ENCODE results near the gene ADPRHL1. TPM values are rescaled to one million over a fixed set of nuclear protein-coding genes. Genes with fewer than 3 reads are reported as not detected.
"Not testable (repeated sequence)": the region's sequence is repeated elsewhere in the genome, so short reads cannot be mapped to it uniquely, and the experiment has no call there.

ADPRHL1 gene
- total and polyA plus RNA-seq, 2 donors (not counting 1 experiment from before 2014, with no cell fraction given): 0.28 to 1.3 TPM

- Mint-ChIP-seq H3K4me3 (no peak overlapping the region), H3K27ac (no peak overlapping the region), H3K27me3 (peaks cover 22% of the 10 kb centered on the region), H3K9me3 (ENCODE audit: insufficient read depth) (peaks cover 7% of the 10 kb centered on the region), H3K4me1 (no peaks in the 10 kb centered on the region)
- DNase-seq (no peak), ATAC-seq (ENCODE audit: low read depth) (no peak)
- Histone ChIP-seq H3K36me3 (replicated peaks in 1 of 2; ENCODE audit: control extremely low read depth in 1 of 2, control insufficient read depth in 1 of 2, extremely low read depth in 1 of 2, insufficient read depth in 2 of 2, low read length in 1 of 2) (no peaks in the 10 kb centered on the region), H2AFZ (ENCODE audit: insufficient read depth, low read depth, low read length, poor library complexity, severe bottlenecking) (no peak overlapping the region), H3K4me3 (ENCODE audit: control extremely low read depth in 1 of 5, extremely low read depth in 1 of 5, insufficient read depth in 1 of 5, low read depth in 2 of 5, low read length in 4 of 5) (no peak overlapping the region), H3K4me2 (replicated peaks; ENCODE audit: low read depth, low read length, poor library complexity, severe bottlenecking) (no peak overlapping the region), H4K20me1 (ENCODE audit: control insufficient read depth, insufficient read depth, low read length, poor library complexity, severe bottlenecking) (no peaks in the 10 kb centered on the region), H3K4me1 (ENCODE audit: control insufficient read depth in 2 of 2, insufficient read depth in 2 of 2, low read length in 2 of 2) (no peaks in the 10 kb centered on the region), H3K27ac (ENCODE audit: low read length in 2 of 2) (no peak overlapping the region), H3K9me3 (ENCODE audit: control extremely low read depth in 1 of 3, control insufficient read depth in 2 of 3, insufficient read depth in 1 of 3, low read length in 2 of 3) (peaks cover 5 to 25% (median 8%) of the 10 kb centered on the region in 3 donors), H3K9ac (ENCODE audit: low read length) (no peak overlapping the region), H3K27me3 (replicated peaks in 1 of 4; ENCODE audit: control extremely low read depth in 1 of 4, control insufficient read depth in 3 of 4, insufficient read depth in 4 of 4, low read length in 3 of 4) (no peaks in the 10 kb centered on the region), H3K79me2 (ENCODE audit: control insufficient read depth, insufficient read depth, low read length) (no peaks in the 10 kb centered on the region)
- TF ChIP-seq EZH2 (IDR thresholded peaks at IDR 0.05; ENCODE audit: borderline replicate concordance, insufficient read depth, low read depth, low read length, poor library complexity, severe bottlenecking) (no peak), CTCF (IDR thresholded peaks at IDR 0.05) (no peak)
- POLR2A ChIA-PET: no interaction called here
- CTCF ChIA-PET: no interaction called here
- no CpG with 5 or more reads among the region's 1 CpG for WGBS (ENCODE audit: insufficient coverage)
- intact Hi-C loops (cut with micrococcal nuclease): no loop called here
Measured at GRCh38 chr13:113387396-113387795, 65.9 kb downstream of the ADPRHL1 start.

GRCh38 chr13:113383089-113383488 is 70.2 kb downstream of the ADPRHL1 start:
- H3K27ac ChIP-seq (ENCODE audit: low read length in 2 of 2): no peak overlapping the region
- no peaks in the 10 kb centered on the region for H3K36me3 ChIP-seq (replicated peaks in 1 of 2; ENCODE audit: control extremely low read depth in 1 of 2, control insufficient read depth in 1 of 2, extremely low read depth in 1 of 2, insufficient read depth in 2 of 2, low read length in 1 of 2)
- ChIA-PET POLR2A (no interaction called here), CTCF (interaction anchor here (0.8 kb wide), 1 partner anchor 11 kb away, joined by 3 read pairs; no protein-coding TSS in a partner anchor)
- no peak for ATAC-seq (ENCODE audit: low read depth)
- H3K4me1 Mint-ChIP-seq: no peaks in the 10 kb centered on the region
- peaks cover 10% of the 10 kb centered on the region for H3K9me3 Mint-ChIP-seq (ENCODE audit: insufficient read depth)
- no peak for TF ChIP-seq EZH2 (IDR thresholded peaks at IDR 0.05; ENCODE audit: borderline replicate concordance, insufficient read depth, low read depth, low read length, poor library complexity, severe bottlenecking)
- no peak for TF ChIP-seq CTCF (IDR thresholded peaks at IDR 0.05)
- H3K27me3 Mint-ChIP-seq: peaks cover 29% of the 10 kb centered on the region
- intact Hi-C loops (cut with micrococcal nuclease): no loop called here
- H3K27ac Mint-ChIP-seq: no peak overlapping the region
- H3K9me3 ChIP-seq (ENCODE audit: control extremely low read depth in 1 of 3, control insufficient read depth in 2 of 3, insufficient read depth in 1 of 3, low read length in 2 of 3): peaks cover 0 to 15% (median 3%) of the 10 kb centered on the region in 3 donors
- H3K79me2 ChIP-seq (ENCODE audit: control insufficient read depth, insufficient read depth, low read length): no peaks in the 10 kb centered on the region
- no peak overlapping the region for H3K4me3 Mint-ChIP-seq
- H3K9ac ChIP-seq (ENCODE audit: low read length): no peak overlapping the region
- DNase-seq: no peak
- WGBS (ENCODE audit: insufficient coverage): 100% methylated on average over 4 of the region's 9 CpGs
- no peak overlapping the region for H2AFZ ChIP-seq (ENCODE audit: insufficient read depth, low read depth, low read length, poor library complexity, severe bottlenecking)
- H3K4me3 ChIP-seq (ENCODE audit: control extremely low read depth in 1 of 5, extremely low read depth in 1 of 5, insufficient read depth in 1 of 5, low read depth in 2 of 5, low read length in 4 of 5): no peak overlapping the region
- no peak overlapping the region for H3K4me2 ChIP-seq (replicated peaks; ENCODE audit: low read depth, low read length, poor library complexity, severe bottlenecking)
- H4K20me1 ChIP-seq (ENCODE audit: control insufficient read depth, insufficient read depth, low read length, poor library complexity, severe bottlenecking): no peaks in the 10 kb centered on the region
- no peaks in the 10 kb centered on the region for H3K27me3 ChIP-seq (replicated peaks in 1 of 4; ENCODE audit: control extremely low read depth in 1 of 4, control insufficient read depth in 3 of 4, insufficient read depth in 4 of 4, low read length in 3 of 4)
- no peaks in the 10 kb centered on the region for H3K4me1 ChIP-seq (ENCODE audit: control insufficient read depth in 2 of 2, insufficient read depth in 2 of 2, low read length in 2 of 2)

- H3K27ac ChIP-seq (ENCODE audit: low read length in 2 of 2); H3K4me2 ChIP-seq (replicated peaks; ENCODE audit: low read depth, low read length, poor library complexity, severe bottlenecking); H3K36me3 ChIP-seq (replicated peaks in 1 of 2; ENCODE audit: control extremely low read depth in 1 of 2, control insufficient read depth in 1 of 2, extremely low read depth in 1 of 2, insufficient read depth in 2 of 2, low read length in 1 of 2); POLR2A ChIA-PET; H3K27me3 ChIP-seq (replicated peaks in 1 of 4; ENCODE audit: control extremely low read depth in 1 of 4, control insufficient read depth in 3 of 4, insufficient read depth in 4 of 4, low read length in 3 of 4); H3K27ac Mint-ChIP-seq; H4K20me1 ChIP-seq (ENCODE audit: control insufficient read depth, insufficient read depth, low read length, poor library complexity, severe bottlenecking); DNase-seq; H3K4me1 Mint-ChIP-seq; H2AFZ ChIP-seq (ENCODE audit: insufficient read depth, low read depth, low read length, poor library complexity, severe bottlenecking); H3K4me3 ChIP-seq (ENCODE audit: control extremely low read depth in 1 of 5, extremely low read depth in 1 of 5, insufficient read depth in 1 of 5, low read depth in 2 of 5, low read length in 4 of 5); ATAC-seq (ENCODE audit: low read depth); H3K79me2 ChIP-seq (ENCODE audit: control insufficient read depth, insufficient read depth, low read length); H3K4me1 ChIP-seq (ENCODE audit: control insufficient read depth in 2 of 2, insufficient read depth in 2 of 2, low read length in 2 of 2); H3K9ac ChIP-seq (ENCODE audit: low read length); H3K4me3 Mint-ChIP-seq; intact Hi-C loops (cut with micrococcal nuclease); H3K9me3 Mint-ChIP-seq (ENCODE audit: insufficient read depth): not testable (repeated sequence)
- CTCF ChIA-PET: interaction anchor here (0.8 kb wide), 1 partner anchor 11 kb away, joined by 3 read pairs; no protein-coding TSS in a partner anchor
- no CpG with 5 or more reads among the region's 2 CpGs for WGBS (ENCODE audit: insufficient coverage)
- H3K27me3 Mint-ChIP-seq: peaks cover 32% of the 10 kb centered on the region
- peaks cover 0 to 12% (median 1%) of the 10 kb centered on the region in 3 donors for H3K9me3 ChIP-seq (ENCODE audit: control extremely low read depth in 1 of 3, control insufficient read depth in 2 of 3, insufficient read depth in 1 of 3, low read length in 2 of 3)
Measured at GRCh38 chr13:113382542-113382941, 70.7 kb downstream of the ADPRHL1 start.
